Measurements from ENCODE around the gene MTHFSD. TPM values are rescaled to one million over a fixed set of nuclear protein-coding genes. Genes with fewer than 3 reads are reported as not detected.

The MTHFSD gene
- polyA plus RNA-seq, 1 of the 3 experiments (the other 2 are of a cell fraction), result 15.6 TPM

GRCh38 chr16:86528061-86528929 is 26.7 kb downstream of the MTHFSD start (continued):
- TF ChIP-seq FOSL2 (IDR thresholded peaks at IDR 0.05; ENCODE audit: borderline replicate concordance, low read depth) (no peak), SIN3A (IDR thresholded peaks at IDR 0.05; ENCODE audit: borderline replicate concordance, low read depth, low read length) (no peak)

- no peaks in the 10 kb centered on the region for H3K9me2 ChIP-seq
- H3F3A ChIP-seq (replicated peaks; ENCODE audit: insufficient read depth), result no peaks in the 10 kb centered on the region
- no peak overlapping the region for H3K9ac ChIP-seq
- no peak for DNase-seq
- peaks cover 0 to 2% of the 10 kb centered on the region in 2 experiments for H3K36me3 ChIP-seq (replicated peaks in 1 of 2; ENCODE audit: control insufficient read depth in 1 of 2, insufficient read depth in 2 of 2, low read length in 1 of 2)
- H3K4me1 ChIP-seq (ENCODE audit: control insufficient read depth in 1 of 2, insufficient read depth in 2 of 2, low read depth in 1 of 2, low read length in 1 of 2), result no peaks in the 10 kb centered on the region
- H3K27me3 ChIP-seq (ENCODE audit: insufficient read depth), result peaks cover 24% of the 10 kb centered on the region
- no peak overlapping the region for H3K4me3 ChIP-seq (ENCODE audit: low read depth in 2 of 2, low read length in 1 of 2)
- H4K20me1 ChIP-seq (ENCODE audit: insufficient read depth), result no peaks in the 10 kb centered on the region
- POLR2A ChIA-PET, result no interaction called here
- TF ChIP-seq REST (IDR thresholded peaks at IDR 0.05; ENCODE audit: low read depth, low read length), result no peak
- no peak for TF ChIP-seq USF1 (IDR thresholded peaks at IDR 0.05; ENCODE audit: borderline replicate concordance, low read depth)
- TF ChIP-seq EZH2phosphoT487 (IDR thresholded peaks at IDR 0.05; ENCODE audit: borderline replicate concordance, low read depth), result no peak
- TF ChIP-seq TEAD4 (IDR thresholded peaks at IDR 0.05; ENCODE audit: borderline replicate concordance, insufficient read depth), result no peak
- no peak for TF ChIP-seq NFIC (IDR thresholded peaks at IDR 0.05; ENCODE audit: borderline replicate concordance)
- no peaks in the 10 kb centered on the region for H3K79me2 ChIP-seq (ENCODE audit: insufficient read depth)
- CTCF ChIA-PET, result interaction anchor here (1.5 to 4.9 kb wide), 2 partner anchors 9 to 706 kb away, joined by 6 to 37 read pairs; no protein-coding TSS in a partner anchor
- H3K4me2 ChIP-seq, result no peak overlapping the region
- no peak overlapping the region for H2AFZ ChIP-seq (ENCODE audit: low read depth)
- H3K27ac ChIP-seq (ENCODE audit: low read depth in 2 of 2, low read length in 1 of 2), result no peak overlapping the region
- 49% methylated on average over 15 of the region's 15 CpGs for WGBS (ENCODE audit: low lambda C conversion rate)
- no peaks in the 10 kb centered on the region for H3K9me3 ChIP-seq
These were observed 27.7 kb downstream of the MTHFSD start for GRCh38 chr16:86527366-86527765.

- H3K9me3 ChIP-seq, result no peaks in the 10 kb centered on the region
- WGBS (ENCODE audit: low lambda C conversion rate), result 24% methylated on average over 11 of the region's 12 CpGs
- no peak overlapping the region for H3K4me2 ChIP-seq
- CTCF ChIA-PET, result interaction anchor here (0.7 to 4.9 kb wide), 2 partner anchors 7 to 705 kb away, joined by 3 to 37 read pairs; no protein-coding TSS in a partner anchor
- H3F3A ChIP-seq (replicated peaks; ENCODE audit: insufficient read depth), result no peaks in the 10 kb centered on the region
- no peaks in the 10 kb centered on the region for H4K20me1 ChIP-seq (ENCODE audit: insufficient read depth)
- POLR2A ChIA-PET, result no interaction called here
- no peak overlapping the region for H3K9ac ChIP-seq
- no peak overlapping the region for H2AFZ ChIP-seq (ENCODE audit: low read depth)
- H3K79me2 ChIP-seq (ENCODE audit: insufficient read depth), result no peaks in the 10 kb centered on the region
- H3K27ac ChIP-seq (ENCODE audit: low read depth in 2 of 2, low read length in 1 of 2), result no peak overlapping the region
- no peaks in the 10 kb centered on the region for H3K4me1 ChIP-seq (ENCODE audit: control insufficient read depth in 1 of 2, insufficient read depth in 2 of 2, low read depth in 1 of 2, low read length in 1 of 2)
- no peaks in the 10 kb centered on the region for H3K36me3 ChIP-seq (replicated peaks in 1 of 2; ENCODE audit: control insufficient read depth in 1 of 2, insufficient read depth in 2 of 2, low read length in 1 of 2)
- no peaks in the 10 kb centered on the region for H3K9me2 ChIP-seq
- no peak for DNase-seq
- H3K27me3 ChIP-seq (ENCODE audit: insufficient read depth), result peaks cover 41% of the 10 kb centered on the region
- H3K4me3 ChIP-seq (ENCODE audit: low read depth in 2 of 2, low read length in 1 of 2), result no peak overlapping the region
- TF ChIP-seq TEAD4 (IDR thresholded peaks at IDR 0.05; ENCODE audit: borderline replicate concordance, insufficient read depth) (no peak), YY1 (IDR thresholded peaks at IDR 0.05; ENCODE audit: low read depth) (no peak), FOXJ3 (CRISPR knock-in tag; IDR thresholded peaks at IDR 0.05) (no peak), NRF1 (IDR thresholded peaks at IDR 0.05; ENCODE audit: low read depth, low read length) (no peak), RFX5 (IDR thresholded peaks at IDR 0.05; ENCODE audit: low read length) (no peak), CHD2 (IDR thresholded peaks at IDR 0.05; ENCODE audit: low read length, partially characterized antibody) (no peak), PBX3 (IDR thresholded peaks at IDR 0.05) (no peak), RAD21 (IDR thresholded peaks at IDR 0.05; ENCODE audit: low read length) (no peak), ZBTB33 (IDR thresholded peaks at IDR 0.05; ENCODE audit: borderline replicate concordance, low read depth) (no peak)
These were observed 29.3 kb downstream of the MTHFSD start for GRCh38 chr16:86525696-86526095.
